Inferior parietal cortex (tissue), 1 donor: ENCODE results near the gene UBAP1L.
"Not testable (repeated sequence)": the region's sequence is repeated elsewhere in the genome, so short reads cannot be mapped to it uniquely, and the experiment has no call there.

Experiments
- DNase-seq: peaks from one replicate; pipeline ENCODE4 v3.0.0-alpha.2; 2016; ENCODE audit errors: extremely low spot score

Gene UBAP1L

GRCh38 chr15:65115086-65115485 lies at the start of gene UBAP1L:
Gene UBAP1L, minus strand, starts transcription at chr15:65115200. Its CDS starts 8,985 bp downstream, at chr15:65106215.
- DNase-seq, result no peak

DNA sequence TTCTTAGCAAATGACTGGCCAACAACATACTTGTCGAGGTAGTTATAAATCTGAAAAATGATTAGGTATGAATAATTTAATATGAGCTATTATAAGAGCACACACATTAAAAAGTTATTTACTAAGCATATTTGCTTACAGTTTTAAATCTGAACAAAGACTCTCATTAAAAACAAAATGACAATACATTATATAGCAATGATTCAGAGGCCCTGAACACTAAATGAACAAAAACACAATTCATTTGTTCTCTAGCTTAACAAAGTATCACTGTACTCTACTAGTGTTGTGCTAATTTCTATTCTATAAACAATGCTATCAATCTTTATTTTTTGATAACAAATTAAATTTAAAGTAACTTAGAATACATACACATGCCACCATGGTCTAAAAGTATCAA lies 49.1 kb upstream of the UBAP1L start:
- no peak for DNase-seq

DNA sequence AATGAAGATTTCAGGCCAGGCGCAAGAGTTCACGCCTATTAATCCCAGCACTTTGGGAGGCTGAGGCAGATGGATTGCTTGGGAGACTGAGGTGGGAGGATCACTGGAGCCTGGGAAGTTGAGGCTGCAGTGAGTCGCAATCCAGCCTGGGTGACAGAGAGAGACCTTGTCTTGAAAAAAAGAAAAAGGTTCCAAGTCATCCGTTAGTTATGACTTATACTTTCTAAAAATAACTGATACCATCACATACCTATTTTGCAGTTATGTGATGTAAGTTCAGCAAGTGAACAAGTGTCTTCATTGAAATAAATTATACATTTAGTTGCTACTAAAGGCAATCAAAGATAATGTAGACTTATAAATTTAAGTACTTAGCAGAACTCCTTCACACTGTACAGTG lies 48.0 kb upstream of the UBAP1L start:
- DNase-seq, result no peak

DNA sequence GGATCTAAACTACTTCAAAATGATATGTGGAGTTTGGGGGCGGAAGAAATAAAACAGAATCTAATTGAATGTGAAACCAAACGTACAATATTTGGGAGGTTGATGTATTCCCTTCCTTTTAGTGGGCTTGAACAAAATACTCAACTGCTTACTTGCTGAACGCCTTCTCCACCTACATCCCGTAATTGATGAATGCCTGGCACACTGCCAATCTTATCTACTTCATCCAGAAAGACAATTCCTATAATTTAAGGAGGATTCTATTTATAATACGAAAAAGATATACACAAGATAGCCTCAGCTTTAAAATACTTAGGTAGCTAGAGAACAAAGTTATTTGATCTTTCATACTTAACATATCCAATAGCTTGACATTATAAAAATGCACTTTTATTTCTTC lies 41.7 kb upstream of the UBAP1L start:
- DNase-seq, result no peak

- no peak for DNase-seq
These were observed 39.7 kb upstream of the UBAP1L start for GRCh38 chr15:65154720-65155119.

DNA sequence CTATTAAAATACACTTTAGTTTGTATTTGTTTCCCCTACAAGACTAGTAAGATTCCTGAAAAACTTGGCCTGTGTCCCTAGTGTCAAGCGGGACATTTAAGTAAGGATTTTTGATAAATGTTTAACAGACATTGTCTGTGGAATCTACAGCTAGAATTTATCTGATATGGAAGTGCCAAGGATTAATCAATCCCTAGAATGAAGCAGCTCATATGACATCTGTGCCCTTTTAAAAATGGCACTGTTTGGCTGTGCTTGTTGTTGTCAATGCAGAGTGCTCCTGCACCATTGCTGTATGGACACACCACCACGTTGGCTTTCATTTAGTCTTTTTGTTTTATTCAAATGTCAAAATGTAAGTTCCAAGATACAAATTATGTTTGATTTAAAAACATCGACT lies 32.9 kb upstream of the UBAP1L start:
- DNase-seq, result no peak

GRCh38 chr15:65146438-65146837 lies 31.4 kb upstream of the UBAP1L start:
- no peak for DNase-seq

GRCh38 chr15:65138631-65139030 lies 23.6 kb upstream of the UBAP1L start:
- not testable (repeated sequence) for DNase-seq

- not testable (repeated sequence) for DNase-seq
These were observed 22.9 kb upstream of the UBAP1L start for GRCh38 chr15:65137893-65138292.

- not testable (repeated sequence) for DNase-seq
These were observed 22.1 kb upstream of the UBAP1L start for GRCh38 chr15:65137089-65137488.

DNA sequence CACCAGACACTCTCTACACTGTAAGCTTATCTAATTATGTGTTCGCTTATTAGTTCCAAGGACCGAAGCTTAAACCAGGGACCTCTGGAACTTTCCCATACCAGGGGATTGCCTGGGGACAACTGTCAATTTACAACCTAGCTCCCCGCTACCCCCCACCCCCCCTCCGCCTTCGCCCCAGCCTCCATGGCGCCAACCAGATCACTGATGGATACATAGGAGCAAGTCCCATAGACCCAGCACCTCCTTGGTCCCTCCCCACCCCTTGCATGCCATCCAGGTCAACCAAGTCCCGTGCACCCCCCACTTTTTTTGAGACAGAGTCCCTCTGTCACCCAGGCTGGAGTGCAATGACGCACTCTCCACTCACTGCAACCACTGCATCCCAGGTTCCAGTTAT lies 19.5 kb upstream of the UBAP1L start:
- no peak for DNase-seq

DNA sequence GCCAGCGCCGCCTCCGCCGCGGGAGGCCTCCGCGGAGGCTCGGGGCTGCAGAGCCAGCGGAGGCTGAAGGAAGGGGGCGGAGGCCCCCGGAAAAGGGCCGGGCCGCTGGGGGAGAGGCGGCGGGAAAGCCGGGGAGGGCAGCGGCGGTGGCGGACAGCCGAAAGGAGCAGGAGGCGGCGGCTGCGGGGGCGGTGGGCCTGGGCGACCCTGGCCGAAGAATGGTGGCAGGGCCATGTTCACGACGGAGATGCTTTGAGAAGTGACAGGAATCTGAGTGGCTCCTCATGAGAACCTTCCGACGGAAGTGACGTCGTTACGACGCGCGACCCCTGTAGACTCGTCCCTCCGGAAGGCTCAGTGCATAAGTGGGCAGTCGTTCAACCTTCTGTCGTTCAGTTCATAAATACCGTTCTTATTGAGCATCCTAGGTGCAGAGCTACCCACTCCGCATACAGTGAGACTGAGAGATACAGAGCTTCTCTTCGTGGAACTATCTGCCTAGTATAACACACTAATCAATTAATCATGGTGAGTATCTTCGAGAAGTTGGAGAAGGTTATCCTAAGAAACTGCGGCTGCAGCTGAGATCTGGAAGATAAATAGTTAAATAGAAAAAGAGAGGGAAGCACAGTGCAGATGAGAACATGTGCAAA lies 18.7 kb upstream of the UBAP1L start, which contains the start of gene PDCD7:
Gene PDCD7, minus strand, starts transcription at position 261 of the 653 bp plus-strand sequence. Its CDS starts 27 bp downstream, at position 234.
- peak; percentile 97 for DNase-seq

DNA sequence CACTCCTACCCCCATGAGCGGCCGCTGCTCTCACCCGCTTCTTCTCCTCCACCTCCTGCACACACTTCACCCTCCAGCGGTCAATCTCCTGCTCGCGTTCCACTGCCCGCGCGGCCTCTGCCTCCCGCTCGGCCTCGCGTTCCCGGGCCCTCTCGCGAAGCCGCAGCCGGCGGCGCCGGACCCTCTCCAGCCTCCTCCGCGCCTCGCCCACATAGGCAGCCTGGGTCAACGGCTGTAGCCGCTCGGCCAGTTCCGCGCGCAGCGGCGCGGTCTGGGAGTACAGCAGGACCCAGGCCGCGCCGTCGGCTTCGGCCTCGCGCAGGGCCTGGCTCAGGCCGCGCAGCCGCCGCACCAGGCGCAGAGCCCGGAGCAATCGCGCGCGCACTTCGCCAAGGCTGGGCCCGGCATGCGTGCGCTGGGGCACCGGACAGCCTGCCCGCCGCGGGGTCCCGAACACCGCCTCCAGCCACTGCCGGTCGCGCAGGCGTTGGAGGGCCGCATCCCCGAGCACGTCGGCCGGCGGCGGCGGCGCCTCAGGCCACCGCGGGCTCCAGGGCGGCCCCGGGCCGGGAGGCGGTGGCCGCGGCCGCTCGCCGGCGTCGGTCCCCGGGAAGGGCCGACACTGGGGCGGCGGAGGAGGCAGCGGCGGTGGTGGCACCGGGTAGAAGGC lies 18.0 kb upstream of the UBAP1L start:
- no peak for DNase-seq

DNA sequence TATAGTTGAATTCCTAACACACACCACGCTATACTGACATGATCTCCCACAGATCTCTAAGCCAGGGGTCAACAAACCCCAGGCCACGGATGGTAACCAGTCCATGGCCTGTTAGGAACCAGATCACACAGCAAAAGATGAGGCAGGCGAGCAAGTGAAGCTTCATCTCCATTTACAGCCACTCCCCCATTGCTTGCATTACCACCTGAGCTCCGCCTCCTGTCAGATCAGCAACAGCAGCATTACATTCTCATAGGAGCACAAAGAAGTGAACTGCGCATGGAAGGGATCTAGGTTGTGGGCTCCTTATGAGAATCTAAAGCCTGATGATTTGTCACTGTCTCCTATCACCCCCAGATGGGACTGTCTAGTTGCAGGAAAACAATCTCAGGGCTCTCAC lies 15.9 kb upstream of the UBAP1L start:
- DNase-seq, result no peak

DNA sequence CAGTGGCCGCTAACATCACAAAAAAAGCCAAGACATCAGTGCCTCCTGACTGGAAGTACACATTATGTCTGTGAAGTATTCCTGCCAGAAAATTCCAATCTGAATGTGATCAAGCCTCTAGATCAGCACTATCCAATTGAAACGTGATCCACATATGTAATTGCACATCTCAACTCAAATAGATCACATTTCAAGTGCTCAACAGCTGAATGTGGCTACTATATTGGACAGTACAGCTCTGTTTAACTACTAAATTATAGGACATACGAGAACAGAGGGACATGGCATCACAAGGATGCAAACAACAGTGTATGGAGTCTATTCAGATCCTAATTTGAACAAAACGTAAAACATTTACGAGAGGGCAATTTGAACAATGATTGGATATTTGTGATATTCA lies 542 bp upstream of the UBAP1L start:
- no peak for DNase-seq

- DNase-seq, result no peak
These were observed 4.2 kb downstream of the UBAP1L start for GRCh38 chr15:65110676-65111292.

DNA sequence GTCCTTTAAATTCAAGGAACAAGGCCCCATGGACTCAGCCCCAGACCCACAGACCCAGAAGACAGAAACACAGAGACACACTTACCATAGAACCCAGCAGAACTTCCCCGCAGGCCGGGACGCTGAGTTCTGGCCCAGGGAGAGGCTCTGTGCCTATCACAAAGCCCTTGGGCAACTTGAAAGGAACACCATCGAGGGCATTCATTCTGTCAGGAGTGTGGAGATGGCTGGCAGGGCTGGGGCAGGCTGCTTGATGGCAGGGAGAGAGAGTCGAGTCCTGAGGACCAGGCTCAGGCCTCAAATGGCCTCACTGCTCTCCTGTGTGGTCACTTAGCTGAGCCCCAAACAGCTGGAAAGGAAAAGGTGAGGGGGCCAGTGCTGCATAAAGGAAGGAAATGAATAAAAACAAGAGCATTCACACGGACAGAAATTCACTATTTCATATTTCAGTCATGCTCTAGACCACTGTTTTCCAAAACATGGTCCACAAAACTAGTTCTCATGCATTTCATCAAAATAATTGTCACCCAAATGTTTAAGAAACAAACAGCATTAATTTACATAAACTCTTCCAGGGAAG lies 8.9 kb downstream of the UBAP1L start:
- no peak for DNase-seq

GRCh38 chr15:65105038-65105437 lies 10.0 kb downstream of the UBAP1L start:
- no peak for DNase-seq

GRCh38 chr15:65102912-65103311 lies 12.1 kb downstream of the UBAP1L start:
- DNase-seq, result no peak

GRCh38 chr15:65101891-65102708 lies 12.9 kb downstream of the UBAP1L start:
- DNase-seq, result no peak

DNA sequence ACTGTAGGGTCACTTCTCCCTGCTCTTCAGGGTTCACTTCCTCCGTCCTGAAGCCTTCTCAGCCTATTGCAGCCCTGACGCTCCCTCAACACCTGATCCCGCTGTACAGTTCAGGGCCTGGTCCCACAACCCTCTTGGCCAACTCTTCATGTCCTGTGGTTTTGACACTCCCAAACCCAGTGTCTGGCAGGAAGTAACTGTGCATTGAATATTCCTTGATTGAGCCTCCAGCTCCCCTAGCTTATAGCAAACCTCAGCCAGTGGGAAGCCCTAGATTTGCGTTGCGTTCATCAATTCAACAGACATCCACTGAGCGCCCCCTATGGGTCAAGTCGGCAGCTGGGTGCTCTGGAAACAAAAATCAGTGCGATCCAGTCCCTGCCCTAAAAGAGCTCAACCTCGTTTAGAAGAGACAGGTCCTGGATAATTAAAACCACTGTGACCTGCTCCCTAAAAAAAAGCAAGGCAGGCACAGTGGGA lies 13.5 kb downstream of the UBAP1L start:
- peak; percentile 70 for DNase-seq

DNA sequence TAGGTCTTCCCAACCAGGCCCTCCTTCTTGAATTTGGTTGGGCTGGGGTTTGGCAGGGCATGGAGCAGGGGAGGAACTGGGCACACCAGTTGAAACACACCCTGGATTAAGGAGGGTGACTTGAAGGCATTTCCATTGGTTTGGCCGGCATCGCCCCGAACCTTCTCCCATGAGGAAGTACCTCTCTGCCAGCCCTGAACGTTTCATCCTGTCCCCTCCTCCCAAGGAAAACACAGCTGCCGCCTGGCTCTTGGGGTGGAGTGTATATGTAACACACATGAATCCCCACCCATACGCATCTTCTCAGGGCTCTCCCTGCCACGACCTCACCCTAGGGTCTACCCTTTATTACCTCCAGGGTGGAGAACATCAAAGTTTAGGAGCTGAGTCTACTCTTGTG lies 14.6 kb downstream of the UBAP1L start:
- no peak for DNase-seq
